Heart left ventricle (tissue), 16 donors: ENCODE data around the gene HOXD9. TPM values are rescaled to one million over a fixed set of nuclear protein-coding genes. Genes with fewer than 3 reads are reported as not detected.

Source experiments
- ATAC-seq, 4 donors: fragments of 200-7000 bp; cut with Tn5 transposase; one replicate each; pipeline ENCODE4 v1.9.1; 2020 to 2022; ENCODE audit warnings: moderate library complexity in 4 of 4, mild to moderate bottlenecking in 3 of 4, moderate number of reproducible peaks in 1 of 4
- DNase-seq, 5 donors: peaks; one replicate each; pipeline ENCODE4 v3.0.0-alpha.2; 2020
- H3K27ac ChIP-seq, 12 donors: fragments of 200-600 bp; sonication (generic) in 4 of 12; one replicate each; pipeline versions ENCODE4 v1.5.0 to v1.8.0; 2016 to 2022; ENCODE audit warnings: mild to moderate bottlenecking in 2 of 12
- H3K27me3 ChIP-seq, 9 donors: fragments of 200-600 bp; sonication (generic) in 2 of 9; one replicate each; pipeline versions ENCODE4 v1.5.1 to v1.8.0; 2016 to 2022; ENCODE audit warnings: mild to moderate bottlenecking in 3 of 9
- H3K36me3 ChIP-seq, 9 donors: fragments of 200-600 bp; sonication (generic) in 2 of 9; one replicate each; pipeline versions ENCODE4 v1.5.0 to v1.8.0; 2018 to 2022; ENCODE audit warnings: mild to moderate bottlenecking in 2 of 9
- H3K4me1 ChIP-seq, 12 donors: fragments of 200-600 bp; sonication (generic) in 4 of 12; one replicate each; pipeline versions ENCODE4 v1.5.0 to v1.8.0; 2016 to 2022; ENCODE audit warnings: mild to moderate bottlenecking in 3 of 12
- H3K4me3 ChIP-seq, 12 donors: fragments of 200-600 bp; sonication (generic) in 4 of 12; one replicate each; pipeline versions ENCODE4 v1.5.0 to v1.8.0; 2017 to 2022; ENCODE audit warnings: mild to moderate bottlenecking in 9 of 12, moderate library complexity in 4 of 12
- H3K9me3 ChIP-seq, 12 donors: fragments of 200-600 bp; sonication (generic) in 4 of 12; one replicate each; pipeline versions ENCODE4 v1.5.0 to v1.8.0; 2016 to 2022; ENCODE audit warnings: mild to moderate bottlenecking in 1 of 12
- CTCF ChIP-seq, 12 donors: fragments of 200-600 bp; sonication (generic) in 4 of 12; IDR thresholded peaks; one replicate each; pipeline versions ENCODE4 v1.5.0 to v1.8.0; 2018 to 2022; ENCODE audit warnings: antibody characterized with exemption in 12 of 12, mild to moderate bottlenecking in 5 of 12
- POLR2A ChIP-seq, 2 donors: fragments of 450-650 bp; IDR thresholded peaks; one replicate each; pipeline ENCODE4 v1.6.1; 2017; ENCODE audit warnings: antibody characterized with exemption in 2 of 2, mild to moderate bottlenecking in 2 of 2, moderate library complexity in 2 of 2
- WGBS, 4 donors: extraction: QIAGEN DNeasy Blood & Tissue Kit in 2 of 4; methylation state at CpG; one replicate each; pipeline versions ENCODE4 v1.1.5 to v1.1.7; 2013 to 2018; 5-methylcytosine and 5-hydroxymethylcytosine counted together
- intact Hi-C, 10 donors: fragments of 100-400 bp; cut with DNase I; formaldehyde crosslinking; loops; one replicate each; pipeline versions ENCODE4 v1.11.1 to v1.14.2; 2022
- polyA plus RNA-seq, 2 donors: library from polyadenylated mRNA; stranded (reverse); fragments of 200-250 nt; gene quantifications; one replicate each; pipeline ENCODE4 v1.2.3, GENCODE V29; 2013
- total RNA-seq, 9 donors: library from RNA; depleted of rRNA in 2 of 9; stranded (reverse); fragments of >200 nt in 2 of 9; fragmentation: NEBNext Ultra II Directional in 3 of 9; extraction: Animal tissue kit (Norgen Biotek cat#: 25700) in 3 of 9; gene quantifications; one replicate each; pipeline versions ENCODE4 v1.1.0 to v1.2.4, GENCODE V29; 2016 to 2023
- donor health status: ischemic (EF 13 %, LVEDD 7.1; RV severe dilation, severe dysfunction).
- donor health status: healthy with polysubstance abuse.
- donor health status: DM: no; HTN: yes; CAD: no.
- donor health status: DM: no; HTN: no; CAD: no.
- donor health status: ischemic (EF 25% LVEDD 6.9; RV normal size, moderate dysfunction).
- donor health status: ischemic (EF 25% LVEDD 5.7; RV mildly dilated, moderate dysfunction).
- donor health status: healthy.
- donor health status: DM: yes; HTN: yes; CAD: no.
- donor health status: ischemic (EF 35%, LVEDD 5.7; RV mildly dilated, moderate dysfunction).
- donor health status: nonischemic (EF 11% LVEDD 7.7; RV severe dilation, severe dysfunction).
- donor health status: DM: yes; HTN: yes; CAD: no.
- donor health status: PGD.
- donor health status: ischemic (EF 29% LVEDD 5.4; RV normal size, mild dysfunction).
- donor health status: nonischemic (EF 23%, LVEDD 6.1; RV moderate dilation, normal function).

Gene HOXD9
- total and polyA plus RNA-seq, 11 donors: 0.23 to 0.43 (median 0.40) TPM; not detected in 8

DNA sequence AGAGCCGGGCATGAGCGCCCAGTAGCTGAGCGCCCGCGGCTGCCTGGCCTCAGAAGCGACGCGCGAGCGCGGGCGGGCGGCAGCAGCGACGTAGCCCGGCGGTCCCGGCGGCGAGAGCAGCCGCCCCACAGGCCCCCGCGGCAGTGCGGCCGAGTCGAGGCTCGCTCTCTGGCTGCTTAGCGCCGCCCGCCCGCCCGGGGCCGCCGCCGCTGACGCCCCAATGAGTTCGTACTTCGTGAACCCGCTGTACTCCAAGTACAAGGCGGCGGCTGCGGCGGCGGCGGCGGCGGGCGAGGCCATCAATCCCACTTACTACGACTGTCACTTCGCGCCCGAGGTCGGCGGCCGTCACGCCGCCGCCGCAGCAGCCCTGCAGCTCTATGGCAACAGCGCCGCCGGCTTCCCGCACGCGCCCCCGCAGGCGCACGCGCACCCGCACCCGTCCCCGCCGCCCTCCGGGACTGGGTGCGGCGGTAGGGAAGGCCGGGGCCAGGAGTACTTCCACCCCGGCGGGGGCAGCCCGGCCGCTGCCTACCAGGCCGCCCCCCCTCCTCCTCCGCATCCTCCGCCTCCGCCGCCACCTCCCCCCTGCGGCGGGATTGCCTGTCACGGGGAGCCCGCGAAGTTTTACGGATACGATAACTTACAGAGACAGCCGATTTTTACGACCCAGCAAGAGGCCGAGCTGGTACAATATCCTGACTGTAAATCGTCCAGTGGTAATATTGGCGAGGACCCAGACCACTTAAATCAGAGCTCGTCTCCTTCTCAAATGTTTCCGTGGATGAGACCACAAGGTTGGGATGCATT lies 7.8 kb downstream of the HOXD9 start:
- peak overlapping the region; percentile 15 to 61 (median 47) for H3K4me3 ChIP-seq
- peak in 2 of 4 donors; percentile 46 to 51 for ATAC-seq
- intact Hi-C loops: loop anchor here in 2 of 10 donors (5.0 to 10.0 kb wide), 2 partner anchors 682 to 684 kb away; no protein-coding TSS in a partner anchor
- H3K27ac ChIP-seq: peak overlapping the region in 10 of 12 donors; percentile 22 to 86 (median 67)
- peak in 1 of 5 donors; percentile 35 for DNase-seq
- peaks cover 0 to 32% (median 9%) of the 10 kb centered on the region in 12 donors for H3K4me1 ChIP-seq
- no peaks in the 10 kb centered on the region for H3K9me3 ChIP-seq
- TF ChIP-seq POLR2A (IDR thresholded peaks at IDR 0.05) (no peak), CTCF (IDR thresholded peaks at IDR 0.05) (no peak)
- no peaks in the 10 kb centered on the region for H3K36me3 ChIP-seq
- WGBS, 4 donors: 1 to 3% (median 1%) methylated on average over 48 to 100 of the region's 100 CpGs
- H3K27me3 ChIP-seq: peaks cover 68 to 100% (median 94%) of the 10 kb centered on the region in 9 donors

GRCh38 chr2:176130957-176131847 lies 8.7 kb downstream of the HOXD9 start:
- Histone ChIP-seq H3K4me1 (peaks cover 0 to 34% (median 9%) of the 10 kb centered on the region in 12 donors), H3K36me3 (no peaks in the 10 kb centered on the region), H3K9me3 (no peaks in the 10 kb centered on the region), H3K27me3 (peaks cover 71 to 99% (median 93%) of the 10 kb centered on the region in 9 donors), H3K27ac (peak overlapping the region in 8 of 12 donors; percentile 25 to 86 (median 72)), H3K4me3 (peak overlapping the region; percentile 15 to 61 (median 47))
- intact Hi-C loops: loop anchor here in 2 of 10 donors (5.0 to 10.0 kb wide), 2 partner anchors 681 to 684 kb away; no protein-coding TSS in a partner anchor
- TF ChIP-seq POLR2A (IDR thresholded peaks at IDR 0.05) (no peak), CTCF (IDR thresholded peaks at IDR 0.05) (no peak)
- no peak for ATAC-seq
- no peak for DNase-seq
- 10 to 13% (median 12%) methylated on average over 15 of the region's 15 CpGs for WGBS, 4 donors

- Histone ChIP-seq H3K27me3 (peaks cover 74 to 99% (median 93%) of the 10 kb centered on the region in 9 donors), H3K27ac (peak overlapping the region in 3 of 12 donors; percentile 7 to 82 (median 41)), H3K4me3 (peak overlapping the region in 9 of 12 donors; percentile 8 to 61 (median 28)), H3K9me3 (no peaks in the 10 kb centered on the region), H3K36me3 (no peaks in the 10 kb centered on the region), H3K4me1 (peaks cover 0 to 40% (median 10%) of the 10 kb centered on the region in 12 donors)
- TF ChIP-seq CTCF (IDR thresholded peaks at IDR 0.05) (no peak), POLR2A (IDR thresholded peaks at IDR 0.05) (no peak)
- WGBS, 4 donors: 18 to 26% (median 21%) methylated on average over 4 of the region's 4 CpGs
- DNase-seq (no peak), ATAC-seq (no peak)
- intact Hi-C loops: loop anchor here in 2 of 10 donors (5.0 to 10.0 kb wide), 2 partner anchors 680 to 683 kb away; no protein-coding TSS in a partner anchor
Measured at GRCh38 chr2:176131848-176132158, 9.3 kb downstream of the HOXD9 start.
